GM19468 (cell line): Measurements from ENCODE around the gene RRAGD.
A peak's percentile ranks its signal among the peaks of the same experiment; 100 is the strongest.
"Not testable (repeated sequence)": the region's sequence is repeated elsewhere in the genome, so short reads cannot be mapped to it uniquely, and the experiment has no call there.

Experiments
- ATAC-seq: cut with Tn5 transposase; IDR thresholded peaks from one replicate; pipeline ENCODE4 v1.9.1; 2021; ENCODE audit warnings: mild to moderate bottlenecking, moderate library complexity, moderate number of reproducible peaks; ENCODE audit not compliant: unreplicated experiment; ENCODE audit errors: extremely low read depth

RRAGD gene

DNA sequence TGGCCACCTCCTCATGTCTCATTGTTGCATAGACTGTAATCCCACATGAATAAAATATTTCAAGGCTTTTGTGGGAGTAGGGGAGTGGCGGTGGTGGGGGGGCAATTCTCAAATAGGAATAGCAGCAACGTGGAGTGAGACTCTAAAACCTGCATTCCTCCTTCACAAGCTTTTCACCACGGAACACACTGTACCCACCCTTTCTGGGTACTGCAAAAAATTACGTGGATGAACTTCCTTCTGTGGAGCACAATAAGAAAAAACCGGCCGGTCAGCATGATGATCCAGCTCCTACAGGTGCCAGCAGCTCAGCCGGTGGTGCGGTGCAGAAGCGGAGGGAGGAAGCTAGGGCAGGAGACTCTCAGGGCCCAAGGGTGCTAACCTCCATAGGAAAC lies 930 bp upstream of the RRAGD start:
- ATAC-seq: no peak

DNA sequence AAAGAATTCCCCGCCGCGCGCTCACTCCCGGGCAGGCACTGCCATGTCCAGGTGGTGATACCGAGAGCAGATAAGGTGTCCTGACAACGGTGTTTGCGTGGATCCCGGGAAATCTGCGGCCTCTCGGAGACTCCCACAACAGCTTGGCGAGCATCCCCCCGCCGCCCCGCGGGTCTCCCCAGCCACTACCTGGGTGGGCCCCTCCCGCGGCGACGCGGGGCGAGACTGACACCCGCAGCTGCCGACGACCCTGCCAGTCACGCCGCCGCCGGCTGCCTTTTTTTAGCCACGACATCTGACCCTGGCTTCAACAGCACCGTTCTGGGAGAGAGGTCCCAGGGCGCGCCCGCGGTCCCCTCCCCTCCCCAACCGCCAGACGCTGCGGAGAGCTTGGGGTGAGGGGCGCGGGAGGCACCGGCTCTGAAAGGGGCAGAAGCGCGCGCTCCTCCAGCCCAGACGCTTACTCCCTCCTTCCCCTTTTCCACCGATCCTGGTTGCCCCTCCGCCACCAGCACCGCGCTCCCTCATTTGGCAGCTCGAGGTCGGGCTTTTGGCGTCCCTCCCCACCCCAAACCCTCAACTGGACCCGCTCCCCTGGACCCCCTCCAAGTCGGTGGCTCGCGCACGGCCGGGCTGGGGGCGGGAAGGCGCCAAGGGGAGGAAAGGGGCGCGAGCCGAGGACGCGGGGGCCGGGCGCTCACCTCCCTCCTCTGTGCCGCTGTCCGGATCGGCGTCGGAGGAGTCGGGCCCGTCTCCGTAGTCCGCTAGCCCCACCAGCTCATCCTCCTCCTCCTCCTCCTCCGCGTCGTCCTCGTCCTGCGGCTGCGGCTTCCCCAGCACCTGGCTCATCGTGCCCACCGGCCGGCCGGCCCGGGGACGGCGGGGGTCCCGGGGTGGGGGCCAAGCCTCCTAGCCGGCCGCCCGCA lies 665 bp downstream of the RRAGD start:
- no peak for ATAC-seq

DNA sequence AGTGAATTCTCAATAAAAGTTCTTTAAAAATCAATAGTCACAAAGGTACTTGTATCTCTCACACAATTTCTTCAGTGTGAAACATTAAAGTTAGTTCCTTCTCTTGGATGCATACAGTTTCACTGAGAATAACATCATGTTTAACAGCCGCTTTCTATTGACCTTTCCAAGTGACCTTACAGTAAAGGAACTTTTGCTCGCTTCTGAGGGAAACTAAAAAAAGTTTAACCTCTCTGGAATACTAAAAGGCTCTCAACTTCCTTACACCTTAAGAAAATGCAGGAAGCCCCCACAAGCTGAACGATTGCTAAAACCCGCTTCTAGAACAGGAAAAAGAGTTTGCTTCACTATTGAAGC lies 1.3 kb downstream of the RRAGD start:
- ATAC-seq: no peak

DNA sequence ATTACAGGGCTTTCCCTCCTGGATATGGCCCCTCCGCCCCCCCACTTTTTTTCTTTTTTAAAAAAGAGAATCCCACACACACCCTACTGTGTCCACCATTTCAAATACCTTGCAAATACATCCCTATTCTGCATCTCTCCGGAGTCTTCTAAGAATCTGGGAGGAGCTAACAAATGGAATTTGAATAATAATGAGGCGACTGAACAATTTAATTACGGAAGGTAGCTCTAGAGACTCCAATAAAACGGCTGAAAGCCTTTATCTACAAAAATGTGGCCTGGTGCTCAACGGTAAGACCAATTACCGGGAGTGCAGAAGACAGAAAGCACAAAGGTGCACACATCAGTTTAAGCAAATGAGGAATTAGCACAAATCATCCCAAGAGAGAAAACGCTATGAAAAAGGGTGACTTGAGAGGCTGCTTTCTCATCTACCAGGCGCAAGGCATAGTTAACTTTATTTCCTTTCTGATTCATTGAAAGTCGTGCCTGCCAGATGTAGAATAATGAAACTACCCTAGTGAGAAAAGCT lies 1.8 kb downstream of the RRAGD start:
- ATAC-seq: no peak

DNA sequence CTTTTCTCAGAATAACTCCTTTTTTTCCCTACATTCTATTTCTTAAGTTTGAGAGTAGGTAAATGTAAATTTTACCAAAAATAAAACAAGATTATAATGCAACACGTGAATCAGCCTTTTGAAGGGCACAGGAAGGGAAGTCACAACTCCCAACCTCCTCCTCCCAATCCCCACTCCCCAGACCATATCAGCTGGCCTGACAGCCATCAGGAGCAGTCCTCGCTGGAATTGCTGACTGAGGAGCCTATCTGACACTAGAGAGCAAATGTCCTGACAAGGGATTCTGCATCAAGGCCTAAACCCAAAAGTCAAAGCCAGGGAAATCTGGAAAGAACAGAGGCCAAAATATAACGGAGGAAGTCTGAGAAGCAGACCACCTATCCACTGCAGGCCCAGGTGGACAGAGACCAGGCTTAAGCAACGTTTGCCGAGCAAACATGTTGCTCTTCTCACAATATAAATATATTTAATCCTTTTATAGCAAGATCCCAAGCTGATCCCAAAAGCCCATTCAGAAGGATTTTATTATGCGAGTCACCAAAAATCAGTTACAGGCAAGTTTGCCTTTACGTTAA lies 2.5 kb downstream of the RRAGD start:
- no peak for ATAC-seq

DNA sequence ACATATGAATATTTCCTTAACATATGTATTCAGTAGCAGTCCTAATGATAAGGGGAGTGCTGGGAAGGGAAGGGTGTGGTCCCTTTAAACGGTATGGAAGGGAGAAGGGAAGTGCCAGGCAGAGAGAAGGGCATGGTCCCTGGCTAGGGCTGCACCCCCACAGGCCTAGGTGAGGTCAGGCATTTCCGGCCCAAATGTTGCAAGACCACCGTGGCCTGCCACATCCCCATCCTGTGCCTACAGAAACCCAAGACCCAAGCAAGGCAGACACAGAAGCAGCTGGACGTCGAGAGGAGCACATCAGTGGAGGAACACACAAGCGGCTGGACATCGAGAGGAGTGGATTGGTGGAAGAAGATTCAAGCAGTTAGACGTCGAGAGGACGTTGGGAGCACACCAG lies 5.9 kb downstream of the RRAGD start:
- ATAC-seq: no peak

DNA sequence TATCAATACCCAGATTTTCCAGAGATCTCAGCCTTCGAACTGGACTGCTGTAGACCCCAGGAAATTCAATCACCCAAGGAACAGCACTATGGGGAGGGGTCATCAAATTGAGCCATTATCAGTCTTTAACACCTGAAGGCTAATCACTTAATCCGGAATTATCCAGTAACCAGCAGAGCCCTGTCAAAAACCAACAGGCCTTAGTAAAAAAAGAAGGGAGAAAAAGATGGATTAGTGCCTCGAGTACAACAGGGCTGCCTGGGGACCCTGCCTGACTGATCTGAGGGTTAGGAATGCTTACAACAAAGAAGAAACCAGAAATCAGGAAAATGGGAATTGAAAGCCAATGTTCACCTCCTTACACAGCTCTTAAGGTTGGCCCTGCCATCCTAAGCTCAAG lies 7.6 kb downstream of the RRAGD start:
- no peak for ATAC-seq

DNA sequence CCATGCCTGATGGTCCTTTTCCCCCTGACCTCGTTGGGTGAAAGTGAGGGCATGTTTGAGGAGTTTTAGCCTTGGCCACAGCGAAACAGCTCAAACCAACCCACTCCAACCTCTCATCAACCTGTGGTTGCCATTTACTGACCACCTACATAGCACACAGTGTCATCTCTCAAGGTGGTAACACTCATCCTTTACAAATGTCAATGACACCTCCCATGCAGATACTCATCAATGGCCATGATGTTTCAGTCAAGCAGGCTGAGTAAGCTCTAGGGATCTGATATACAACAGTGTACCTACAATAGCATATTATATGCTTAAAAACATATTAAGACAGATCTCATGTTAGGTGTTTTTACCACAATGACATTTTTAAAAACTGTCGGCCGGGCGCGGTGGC lies 9.3 kb downstream of the RRAGD start:
- no peak for ATAC-seq

DNA sequence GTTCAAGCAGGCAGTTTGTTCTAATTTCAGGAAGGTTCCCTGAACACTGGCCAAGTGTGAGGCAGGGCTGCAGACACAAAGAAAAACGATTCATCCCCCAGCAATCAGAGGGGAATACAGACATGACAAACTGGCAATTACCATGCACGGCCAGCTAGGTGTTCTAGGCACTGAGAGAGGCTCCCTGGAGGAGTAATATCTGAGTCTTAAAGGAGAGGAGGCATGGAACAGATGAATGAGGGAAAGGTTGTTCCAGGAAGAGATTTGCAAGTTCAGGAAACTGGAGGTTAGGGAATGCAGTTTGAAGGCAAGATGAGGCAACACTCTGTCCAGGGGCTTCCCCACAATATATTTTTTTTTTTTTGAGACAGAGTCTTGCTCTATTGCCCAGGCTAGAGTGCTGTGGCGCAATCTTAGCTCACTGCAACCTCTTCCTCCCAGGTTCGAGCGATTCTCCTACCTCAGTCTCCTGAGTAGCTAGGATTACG lies 11.1 kb downstream of the RRAGD start:
- no peak for ATAC-seq

DNA sequence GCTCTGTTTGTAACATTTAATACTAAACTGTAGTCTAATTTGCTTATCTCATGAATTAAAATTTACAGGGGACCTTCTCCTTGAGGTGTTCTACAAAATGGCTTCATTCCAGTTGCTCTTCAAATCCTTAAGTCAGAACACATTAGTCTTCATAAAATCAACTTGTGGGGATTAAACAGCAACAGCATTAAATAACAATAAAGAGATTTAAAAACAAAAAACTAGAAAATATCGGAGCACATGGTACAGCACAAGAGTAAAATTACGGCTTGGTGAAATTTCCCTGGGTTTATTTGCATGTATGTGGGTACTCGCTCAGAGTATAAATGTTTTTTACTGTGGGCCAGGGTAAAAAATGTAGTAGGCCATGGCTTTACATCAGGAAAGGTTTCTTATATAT lies 12.0 kb downstream of the RRAGD start:
- ATAC-seq: no peak

DNA sequence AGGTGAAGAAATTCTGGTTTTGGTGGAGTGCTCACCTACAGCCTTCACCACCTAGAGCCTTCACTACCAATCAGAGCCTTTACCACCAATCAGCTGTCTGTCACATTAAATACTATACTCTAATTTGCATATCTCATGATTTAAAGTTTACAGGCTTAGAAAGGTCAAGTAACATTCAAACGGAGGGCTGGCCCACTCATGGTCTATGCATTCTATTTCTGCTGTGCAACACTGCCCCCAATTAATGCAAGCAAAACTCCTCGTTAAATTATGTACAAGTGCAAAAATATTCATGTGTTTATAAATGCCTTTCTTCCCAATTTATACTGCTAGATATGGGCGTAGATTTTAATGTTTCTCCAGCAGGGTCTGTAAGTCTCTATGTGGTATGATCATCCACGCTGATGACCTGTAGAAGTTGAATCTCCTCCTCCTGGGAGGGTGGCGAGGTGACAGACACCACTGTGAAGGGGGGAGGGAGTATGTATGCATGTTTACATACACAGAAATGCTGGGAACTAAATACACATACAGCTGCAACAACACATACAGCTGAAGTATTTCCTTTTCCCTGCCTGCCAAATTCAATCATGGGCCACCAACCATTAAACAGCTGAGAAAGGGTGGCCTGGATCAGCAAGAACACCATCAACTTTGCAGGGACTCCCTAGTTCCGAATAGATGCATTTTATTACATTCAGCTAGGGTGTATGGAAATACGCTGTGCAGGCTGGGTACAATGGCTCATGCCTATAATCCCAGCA lies 13.1 kb downstream of the RRAGD start:
- no peak for ATAC-seq

DNA sequence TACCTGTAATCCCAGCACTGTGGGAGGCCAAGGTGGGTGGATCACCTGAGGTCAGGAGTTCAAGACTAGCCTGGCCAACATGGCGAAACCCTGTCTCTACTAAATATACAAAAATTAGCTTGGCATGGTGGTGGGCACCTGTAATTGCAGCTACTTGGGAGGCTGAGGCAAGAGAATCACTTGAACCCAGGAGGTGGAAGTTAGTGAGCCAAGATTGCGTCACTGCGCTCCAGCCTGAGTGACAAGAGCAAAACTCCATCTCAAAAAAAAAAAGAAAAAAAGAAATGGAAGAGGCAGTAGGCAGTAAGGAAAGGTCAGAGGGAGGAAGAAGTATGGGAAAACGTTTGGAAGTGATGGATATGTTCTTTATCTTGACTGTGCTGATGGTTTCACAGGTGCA lies 14.2 kb downstream of the RRAGD start:
- ATAC-seq: not testable (repeated sequence)

DNA sequence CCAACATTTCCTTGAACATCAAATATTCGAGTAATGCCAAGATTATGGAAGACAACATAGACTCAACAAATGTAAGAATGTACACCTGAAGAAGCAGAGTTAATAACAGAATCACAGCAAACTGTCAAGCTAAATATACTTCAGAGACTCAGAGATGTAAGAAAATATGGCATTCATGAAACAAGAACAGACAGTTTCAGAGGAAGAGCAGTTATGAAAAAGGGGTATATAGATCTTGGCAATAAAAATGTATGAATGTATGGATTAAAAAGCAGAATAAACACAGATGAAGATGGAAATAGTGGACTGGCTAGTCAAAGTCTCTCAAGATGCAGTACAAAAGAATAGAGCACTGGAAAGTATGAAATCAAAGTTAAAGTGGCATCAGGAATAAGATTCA lies 18.4 kb downstream of the RRAGD start:
- no peak for ATAC-seq

DNA sequence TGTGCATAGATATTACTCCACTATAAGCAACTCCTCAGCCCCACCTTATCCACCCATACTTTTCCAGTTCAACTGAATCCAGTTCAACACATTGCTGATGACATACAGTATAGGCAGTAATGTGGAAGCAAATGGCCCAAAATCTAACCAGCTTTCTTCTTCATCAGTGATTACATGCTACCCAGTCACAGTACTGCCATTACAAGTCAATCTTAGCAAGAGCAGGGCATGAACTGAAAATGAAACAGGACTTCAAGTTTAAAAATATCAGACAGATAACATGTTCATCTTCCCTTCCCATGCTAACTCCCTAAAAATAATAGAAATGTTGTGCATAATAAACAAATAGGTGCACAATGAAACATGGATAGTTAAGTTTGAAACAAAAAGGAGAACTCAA lies 19.2 kb downstream of the RRAGD start:
- ATAC-seq: no peak

DNA sequence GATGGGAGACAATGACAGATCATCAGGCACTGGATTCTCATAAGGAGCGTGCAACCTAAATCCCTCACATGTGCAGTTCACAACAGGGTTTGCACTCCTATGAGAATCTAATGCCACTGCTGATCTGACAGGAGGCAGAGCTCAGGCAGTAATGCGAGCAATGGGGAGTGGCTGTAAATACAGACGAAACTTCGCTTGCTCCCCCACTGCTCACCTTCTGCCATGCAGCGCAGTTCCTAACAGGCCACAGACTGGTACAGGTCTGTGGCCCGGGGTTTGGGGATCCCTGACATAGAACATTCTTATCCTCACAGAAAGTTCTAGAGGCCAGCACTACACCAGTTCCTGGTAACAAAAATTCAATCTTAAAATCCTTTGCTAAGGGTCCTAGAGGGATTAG lies 23.2 kb downstream of the RRAGD start:
- no peak for ATAC-seq

DNA sequence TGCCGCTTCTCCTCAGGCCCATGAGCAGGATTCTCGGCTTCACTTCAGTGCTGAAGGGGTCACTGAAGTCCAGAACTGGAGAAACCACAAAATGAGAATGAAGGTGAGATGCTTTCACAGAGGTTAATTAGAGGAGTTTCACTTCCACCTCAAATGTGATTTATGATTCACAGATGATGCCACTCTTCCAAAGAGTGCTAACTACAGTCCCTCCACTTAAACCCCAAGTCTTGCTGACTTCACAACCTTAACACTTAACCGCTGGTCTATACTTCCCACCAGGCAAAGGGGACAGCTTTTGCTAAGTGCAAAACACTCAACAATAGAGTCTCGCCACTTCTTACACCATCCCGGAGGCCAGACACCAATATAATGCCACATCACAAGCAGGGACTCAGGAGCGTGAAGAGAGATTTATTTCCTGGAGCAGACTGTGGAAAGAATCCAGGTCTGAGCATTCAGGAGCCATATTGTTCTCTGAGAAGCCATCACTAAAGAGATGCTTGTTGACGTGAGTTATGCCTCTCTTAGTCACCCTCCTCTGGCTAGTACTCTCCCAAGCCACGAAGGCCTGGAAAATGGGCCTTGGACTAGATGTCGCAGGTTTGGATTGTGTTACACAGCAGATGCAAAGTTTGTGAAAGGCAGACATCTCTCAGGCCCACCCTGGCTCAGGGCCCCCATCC lies 24.4 kb downstream of the RRAGD start:
- ATAC-seq: peak; percentile 90

DNA sequence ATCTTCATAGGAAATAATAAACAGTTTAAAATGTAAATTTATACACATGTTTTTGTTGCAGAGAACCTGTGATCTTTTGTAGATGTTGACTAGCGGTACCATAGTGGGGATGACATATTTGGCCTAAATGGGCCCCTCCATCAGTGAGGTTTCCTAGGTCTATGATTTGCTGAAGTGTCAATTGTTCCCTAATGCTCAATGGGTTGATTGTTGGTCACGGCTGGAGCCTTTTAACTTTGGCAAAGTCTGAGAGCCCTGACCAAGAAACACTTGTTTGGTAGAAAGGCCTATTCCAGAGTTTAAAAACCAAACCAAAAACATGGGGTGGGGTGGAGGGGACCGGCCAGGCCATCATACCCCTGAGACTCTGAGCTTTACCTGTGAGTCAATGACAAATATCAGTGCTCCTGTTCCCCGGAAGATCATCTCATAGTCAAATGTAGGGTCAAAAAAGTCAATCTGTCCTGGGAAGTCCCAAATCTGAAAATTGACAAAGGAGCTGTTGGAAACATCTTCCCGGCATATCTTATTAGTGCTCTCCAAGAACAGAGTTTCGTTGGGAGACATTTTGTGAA lies 25.1 kb downstream of the RRAGD start:
- no peak for ATAC-seq

DNA sequence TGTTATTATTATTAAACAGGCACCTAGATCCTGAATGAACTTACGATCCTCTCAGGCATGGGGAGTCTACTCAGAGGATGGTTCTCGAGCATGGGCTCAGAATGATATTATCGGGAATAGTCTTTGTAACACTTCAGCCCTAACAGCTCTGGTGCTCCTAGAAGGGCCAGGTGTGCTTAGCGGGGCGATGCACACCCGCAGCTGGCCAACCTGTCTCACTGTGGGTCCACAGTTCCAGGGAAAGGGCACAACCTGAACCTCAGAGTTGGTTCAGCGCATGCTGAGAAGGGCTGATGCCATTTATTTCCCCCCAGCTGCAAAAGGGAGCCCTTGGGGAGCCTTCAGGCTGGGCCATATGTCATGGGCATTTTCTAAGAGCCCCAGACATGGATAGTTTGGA lies 26.2 kb downstream of the RRAGD start:
- ATAC-seq: no peak

DNA sequence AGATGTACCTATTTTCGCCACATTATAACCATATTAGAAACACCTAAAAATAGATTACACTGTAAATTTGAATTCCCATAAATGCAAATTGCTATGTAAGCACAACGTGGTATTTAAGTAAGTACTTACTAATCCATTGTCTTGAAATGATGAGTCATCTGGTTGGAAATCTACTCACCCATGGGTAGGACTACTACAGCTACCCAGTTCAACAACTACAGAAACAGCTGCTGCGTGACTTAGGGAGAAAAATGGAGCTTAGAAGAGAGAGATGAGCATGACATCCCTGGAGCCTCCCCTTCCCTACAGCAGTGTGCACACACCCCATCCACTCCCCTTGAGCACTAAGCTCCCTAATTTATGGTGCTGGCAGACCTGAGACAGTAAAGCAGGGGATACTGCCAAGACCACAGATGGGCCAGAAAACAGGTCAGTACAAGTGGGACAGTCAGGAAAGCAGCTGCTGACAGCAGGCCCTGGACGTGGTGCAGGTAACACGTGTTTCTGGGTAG lies 26.9 kb downstream of the RRAGD start:
- ATAC-seq: no peak

DNA sequence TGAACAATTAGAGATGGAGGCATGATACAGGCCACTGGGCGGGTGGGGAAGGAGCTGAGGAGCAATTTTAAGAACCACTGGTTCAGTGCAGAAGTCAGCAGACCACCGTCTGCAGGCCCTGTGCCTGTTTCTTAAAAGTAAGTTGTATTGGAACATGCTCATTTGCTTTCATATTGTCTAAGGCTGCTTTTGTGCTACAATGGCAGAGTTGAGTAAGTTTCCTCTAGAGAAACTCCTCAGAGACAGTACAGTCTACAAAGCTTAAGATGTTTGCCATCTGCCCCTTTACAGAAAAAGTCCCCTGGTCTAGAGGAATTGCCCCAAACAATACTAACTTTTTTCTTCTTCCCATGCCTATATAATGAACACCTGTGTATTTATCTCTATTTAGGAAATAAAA lies 31.0 kb downstream of the RRAGD start:
- ATAC-seq: no peak
